GM21526 (cell line): ENCODE measurements around the gene UBE2E2.

Experiments used
- ATAC-seq: cut with Tn5 transposase; IDR thresholded peaks from one replicate; pipeline ENCODE4 v1.9.1; 2021; ENCODE audit warnings: moderate library complexity; ENCODE audit not compliant: unreplicated experiment, low FRiP score

Gene UBE2E2

DNA sequence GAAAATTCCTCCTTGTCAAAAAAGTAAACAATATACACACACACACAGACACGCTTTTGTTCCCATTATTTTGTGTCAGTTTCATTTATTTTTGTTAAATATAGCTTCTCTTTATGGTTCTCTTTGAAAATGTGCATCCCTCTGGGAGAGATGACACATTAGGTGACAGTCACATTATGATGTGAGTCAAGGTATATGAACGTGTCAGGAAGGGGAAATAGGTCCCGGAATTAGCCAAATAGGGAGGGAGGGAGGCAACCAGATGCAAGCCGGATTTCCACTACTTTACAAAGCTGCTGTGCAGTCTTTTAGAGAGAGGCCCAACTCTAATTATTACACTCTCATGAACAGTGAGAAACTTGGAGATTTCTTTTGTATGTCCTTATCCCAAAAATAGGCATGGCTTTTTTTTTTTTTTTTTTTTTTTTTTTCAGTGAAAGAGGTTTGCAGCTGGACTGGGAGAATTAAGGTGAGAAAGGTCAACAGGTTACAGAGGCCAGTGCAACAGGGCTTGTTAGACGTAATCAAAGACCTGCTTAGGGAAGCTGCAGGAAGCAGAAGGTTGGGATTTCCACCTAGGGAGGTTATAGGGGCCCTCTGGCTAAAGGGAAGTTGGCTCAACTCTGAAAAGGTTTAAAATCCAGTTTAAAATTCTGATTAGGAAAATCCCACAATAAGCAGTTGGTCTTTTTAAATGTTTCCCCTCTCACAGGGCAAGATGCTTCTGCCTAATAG, 362.1 kb downstream of the UBE2E2 start:
- ATAC-seq: no peak

DNA sequence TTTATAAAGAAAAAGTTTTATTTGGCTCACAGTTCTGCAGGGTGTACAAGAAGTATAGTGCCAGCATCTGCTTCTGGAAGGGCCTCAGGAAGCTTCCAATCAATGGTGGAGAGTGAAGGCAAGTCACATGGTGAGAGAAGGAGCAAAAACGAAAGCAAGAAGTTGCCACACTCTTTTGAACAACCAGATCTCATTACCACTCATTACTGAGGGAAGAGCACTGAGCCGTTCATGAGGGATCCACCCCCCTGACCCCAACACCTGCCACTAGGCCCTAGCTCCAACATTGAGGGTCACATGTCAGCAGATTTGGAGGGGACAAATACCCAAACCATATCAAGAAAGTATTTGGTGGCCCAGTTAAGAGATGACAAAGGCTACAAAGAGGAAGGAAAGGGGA, 363.4 kb downstream of the UBE2E2 start:
- ATAC-seq: no peak

DNA sequence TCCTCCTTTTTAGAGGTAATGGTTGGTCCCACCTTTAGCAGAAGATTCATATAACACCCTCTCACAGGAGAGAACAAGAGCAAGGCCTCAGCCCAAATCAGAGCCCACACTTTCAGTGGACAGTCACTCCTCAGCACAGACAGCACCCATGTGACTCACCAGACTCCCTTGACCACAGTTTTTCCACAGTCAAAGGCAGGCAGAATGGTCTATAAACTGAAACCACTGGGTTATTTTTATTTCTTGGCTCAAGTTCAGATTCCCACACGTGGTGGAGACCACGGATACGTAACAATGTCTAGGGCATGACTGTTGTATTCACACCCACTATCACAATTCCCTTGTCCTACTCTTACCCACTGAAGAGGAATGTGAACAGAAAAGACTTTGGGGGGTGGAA, 364.8 kb downstream of the UBE2E2 start:
- ATAC-seq: no peak

DNA sequence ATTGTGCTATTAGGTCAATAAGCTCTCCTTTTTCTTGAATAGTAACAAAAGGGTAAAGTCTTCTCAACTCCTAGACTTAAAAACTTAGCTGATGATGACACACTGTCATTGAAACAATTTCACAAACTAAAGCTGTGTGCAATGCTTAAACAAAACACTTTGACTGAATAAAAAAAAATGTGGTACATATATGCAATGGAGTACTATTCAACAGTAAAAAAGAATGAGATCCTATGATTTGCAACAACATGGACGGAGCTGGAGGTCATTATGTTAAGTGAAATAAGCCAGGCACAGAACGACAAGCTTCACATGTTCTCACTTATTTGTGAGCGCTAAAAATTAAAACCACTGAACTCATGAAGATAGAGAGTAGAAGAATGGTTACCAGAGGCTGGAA, 370.7 kb downstream of the UBE2E2 start:
- no peak for ATAC-seq

DNA sequence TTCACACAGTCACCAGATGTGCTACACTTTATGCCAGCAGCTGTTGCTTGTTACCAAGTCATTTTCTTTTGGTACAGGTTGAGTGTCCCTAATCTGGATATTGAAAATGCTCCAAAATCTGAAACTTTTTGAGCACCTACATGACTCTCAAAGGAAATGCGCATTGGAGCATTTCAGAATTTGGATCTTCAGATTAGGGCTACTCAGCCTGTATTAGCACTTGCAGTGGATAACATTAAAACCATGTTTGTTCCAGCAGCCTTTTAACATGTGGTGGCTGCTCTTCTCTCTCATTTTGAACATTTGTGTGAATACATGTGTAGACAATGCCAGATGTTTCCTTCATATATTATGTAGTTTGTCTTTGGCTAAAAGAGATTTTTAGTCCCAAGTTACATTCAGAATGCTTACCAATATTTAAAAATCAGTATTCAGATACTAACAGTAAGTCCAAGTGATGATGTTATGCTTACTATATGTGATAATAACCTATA, 371.7 kb downstream of the UBE2E2 start:
- no peak for ATAC-seq

DNA sequence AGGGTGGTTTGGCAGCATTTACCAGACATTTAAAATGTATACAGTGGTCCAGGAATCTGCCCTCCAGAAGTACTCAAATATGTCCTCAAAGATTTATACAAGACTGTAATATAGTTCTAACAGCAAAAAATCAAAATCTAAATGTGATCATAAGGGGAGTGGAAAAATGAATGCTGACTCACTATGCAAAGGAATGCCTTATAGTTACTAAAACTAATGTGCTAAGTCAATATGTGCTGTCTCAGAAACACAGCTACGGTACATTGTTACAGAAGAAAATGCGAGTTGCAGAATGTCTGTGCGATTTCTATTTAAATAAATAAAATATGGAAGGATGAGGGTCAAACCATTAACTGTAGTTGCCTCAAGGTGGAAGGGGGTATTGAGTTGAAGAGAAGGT, 372.6 kb downstream of the UBE2E2 start:
- ATAC-seq: no peak

DNA sequence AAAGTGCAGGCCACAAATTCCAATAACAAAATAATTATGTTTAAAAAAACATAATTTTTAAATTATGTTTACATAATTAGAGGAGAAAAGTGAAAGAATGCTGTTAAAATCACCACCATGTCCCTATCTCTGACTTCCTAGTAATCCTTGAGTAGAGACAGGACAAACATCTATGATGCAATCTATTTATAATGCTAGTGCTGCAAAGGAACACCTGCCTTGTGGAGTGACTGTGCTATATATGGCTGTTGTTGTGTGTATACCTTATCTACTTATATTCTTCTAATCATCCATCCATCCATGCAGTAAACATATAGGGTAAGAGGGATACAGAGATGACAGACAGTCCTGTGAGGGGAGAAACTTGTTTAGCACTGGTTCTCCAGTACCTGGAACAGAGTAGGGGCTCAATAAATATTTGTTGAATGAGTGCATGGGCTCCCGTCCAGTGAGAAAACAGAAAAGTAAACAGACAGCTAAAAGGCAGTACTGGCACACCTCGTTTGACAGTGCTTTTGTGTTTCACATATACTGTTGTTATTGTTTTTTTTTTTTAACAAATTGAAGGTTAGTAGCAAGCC, 373.3 kb downstream of the UBE2E2 start:
- no peak for ATAC-seq

DNA sequence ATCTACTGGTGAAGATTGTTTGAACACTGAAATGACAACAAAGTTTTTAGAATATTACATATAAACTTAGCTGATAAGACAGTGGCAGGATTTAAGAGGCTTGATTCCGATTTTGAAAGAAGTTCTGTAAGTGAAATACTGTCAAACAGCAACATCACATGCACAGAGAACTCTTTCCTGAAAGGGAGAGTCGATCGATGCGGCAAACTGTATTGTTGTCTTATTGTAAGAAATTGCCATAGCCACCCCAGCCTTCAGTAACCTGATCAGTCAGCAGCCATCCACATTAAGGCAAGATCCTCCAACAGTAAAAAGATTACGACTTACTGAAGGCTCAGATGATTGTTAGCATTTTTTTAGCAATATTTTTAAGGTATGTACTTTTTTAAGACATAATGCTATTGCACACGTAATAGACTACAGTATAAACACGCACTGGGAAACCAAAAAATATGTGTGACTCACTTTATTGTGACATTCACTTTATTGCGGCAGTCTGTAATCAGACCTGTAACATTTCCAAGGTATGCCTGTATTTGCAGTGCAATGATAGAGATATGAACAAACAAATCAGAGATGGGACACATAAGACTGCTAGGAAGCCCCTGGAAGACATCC, 377.1 kb downstream of the UBE2E2 start:
- no peak for ATAC-seq

DNA sequence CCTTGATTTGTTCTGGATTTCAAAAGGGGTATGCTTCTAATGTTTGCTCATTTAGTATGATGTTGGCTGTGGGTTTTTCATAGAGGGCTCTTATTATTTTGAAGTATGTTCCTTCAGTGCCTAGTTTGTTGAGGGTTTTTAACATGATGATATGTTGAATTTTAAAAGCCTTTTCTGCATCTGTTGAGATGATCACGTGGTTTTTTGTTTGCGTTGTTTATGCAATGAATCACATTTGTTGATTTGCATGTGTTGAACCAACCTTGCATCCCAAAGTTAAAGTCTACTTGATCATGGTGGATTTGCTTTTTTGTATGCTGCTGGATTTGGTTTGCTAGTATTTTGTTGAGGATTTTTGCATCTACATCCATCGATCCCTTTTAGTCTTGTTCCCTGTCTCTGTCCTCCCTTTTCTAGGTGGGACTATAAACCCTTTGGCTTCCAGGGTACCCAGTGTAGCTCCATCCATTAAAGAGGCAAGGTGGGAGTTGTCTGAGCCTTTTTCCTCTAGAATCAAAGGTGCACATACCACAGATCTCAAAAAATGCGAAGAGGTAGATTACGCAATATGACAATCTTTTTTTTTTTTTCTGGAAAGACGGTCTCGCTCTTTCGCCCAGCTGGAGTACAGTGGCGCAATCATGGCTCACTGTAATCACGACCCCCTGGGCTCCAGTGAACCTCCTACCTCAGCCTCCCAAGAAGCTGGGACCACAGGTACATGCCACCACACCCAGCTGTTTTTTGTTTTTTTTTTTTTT, 381.0 kb downstream of the UBE2E2 start:
- no peak for ATAC-seq

DNA sequence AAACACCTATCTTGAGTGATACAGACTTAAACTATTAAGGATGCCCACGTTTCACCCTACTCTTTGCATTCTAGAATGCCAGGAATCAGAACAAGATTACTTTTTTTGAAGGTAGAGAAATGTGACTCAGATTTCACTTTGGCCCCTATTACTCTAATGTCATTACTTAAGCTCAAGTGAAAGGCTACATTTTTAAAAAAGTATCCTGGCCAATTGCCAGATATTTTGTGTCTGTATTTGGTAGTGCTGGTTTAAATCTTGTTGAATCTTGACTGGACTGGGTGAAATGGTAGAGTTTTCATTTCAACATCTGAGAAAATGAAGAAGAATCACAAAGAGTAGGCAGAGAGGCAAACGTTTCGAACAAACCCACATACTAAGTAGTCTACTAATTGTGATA, 384.4 kb downstream of the UBE2E2 start:
- no peak for ATAC-seq

DNA sequence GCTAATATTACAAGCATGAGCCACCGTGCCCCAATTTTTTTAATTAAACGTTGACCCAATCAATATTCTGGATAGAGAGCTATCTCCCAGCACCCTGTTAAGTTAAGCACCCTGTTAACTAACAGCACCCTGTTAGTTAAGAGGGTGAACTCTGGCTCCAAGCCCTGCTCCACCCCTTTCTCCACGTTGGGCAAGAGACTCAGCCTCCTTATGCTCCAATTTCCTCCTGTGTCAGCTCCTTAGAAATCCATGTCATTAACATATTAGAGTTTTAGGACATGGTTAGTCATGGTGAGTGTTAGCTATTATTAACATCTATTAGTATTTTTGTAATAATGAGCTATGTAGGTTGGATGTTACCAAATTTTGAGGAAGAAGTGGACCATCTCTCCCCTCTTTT, 385.4 kb downstream of the UBE2E2 start:
- ATAC-seq: no peak

DNA sequence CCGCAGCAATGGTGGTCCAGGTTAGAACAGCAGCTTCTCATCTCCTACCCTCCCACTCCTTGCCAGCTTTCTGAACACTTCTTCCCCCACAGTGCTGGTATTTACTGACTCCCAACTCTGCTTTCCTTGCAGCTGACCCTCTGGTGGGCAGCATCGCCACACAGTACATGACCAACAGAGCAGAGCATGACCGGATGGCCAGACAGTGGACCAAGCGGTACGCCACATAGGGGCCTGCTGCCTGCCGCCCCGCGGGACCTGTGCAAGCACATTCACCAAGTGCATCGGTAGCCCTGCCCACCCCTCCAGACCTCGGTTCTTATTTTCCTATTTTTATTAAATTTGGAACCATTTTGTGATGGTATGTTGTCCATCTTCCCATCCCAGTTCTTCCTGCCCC, 386.5 kb downstream of the UBE2E2 start:
- ATAC-seq: no peak

DNA sequence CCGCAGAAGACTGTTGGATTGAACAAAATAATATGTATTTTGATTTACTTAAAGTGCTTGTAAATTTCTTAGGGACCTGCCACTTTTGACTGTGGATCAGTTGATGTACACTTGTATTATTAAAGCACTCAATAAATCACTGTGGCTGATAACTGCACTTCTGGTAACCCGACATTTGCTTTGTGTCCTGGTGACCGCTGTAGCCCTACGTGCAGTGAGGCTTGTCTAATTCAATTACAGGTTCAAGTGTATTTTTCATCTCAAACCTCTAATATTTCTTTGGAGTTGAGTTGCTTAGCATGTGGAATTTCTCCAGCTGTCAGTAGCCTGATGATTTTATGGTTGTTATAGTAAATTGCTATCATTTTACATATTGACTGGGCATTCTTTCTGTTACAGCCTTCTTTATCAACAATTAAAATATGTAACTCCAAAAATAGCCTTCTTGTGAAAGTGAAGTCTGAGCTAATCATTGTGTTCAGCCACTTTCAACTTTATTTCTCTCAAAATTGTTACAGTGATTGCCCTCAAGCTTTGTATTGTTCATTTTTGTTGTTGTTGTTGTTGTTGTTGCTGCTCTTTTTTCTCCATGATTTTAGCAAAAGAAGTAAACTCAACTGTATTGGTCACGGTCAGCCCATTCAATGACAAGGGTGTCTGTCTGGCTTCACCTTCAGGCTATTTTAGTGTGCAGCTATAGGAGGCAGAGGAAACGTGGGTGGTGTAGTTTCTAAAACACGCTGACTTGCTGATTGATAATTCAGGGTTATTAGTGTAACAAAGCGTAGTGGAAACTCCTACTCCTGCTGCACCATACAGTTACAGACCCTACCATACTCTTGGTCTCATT, 387.5 kb downstream of the UBE2E2 start:
- peak; percentile 95 for ATAC-seq

DNA sequence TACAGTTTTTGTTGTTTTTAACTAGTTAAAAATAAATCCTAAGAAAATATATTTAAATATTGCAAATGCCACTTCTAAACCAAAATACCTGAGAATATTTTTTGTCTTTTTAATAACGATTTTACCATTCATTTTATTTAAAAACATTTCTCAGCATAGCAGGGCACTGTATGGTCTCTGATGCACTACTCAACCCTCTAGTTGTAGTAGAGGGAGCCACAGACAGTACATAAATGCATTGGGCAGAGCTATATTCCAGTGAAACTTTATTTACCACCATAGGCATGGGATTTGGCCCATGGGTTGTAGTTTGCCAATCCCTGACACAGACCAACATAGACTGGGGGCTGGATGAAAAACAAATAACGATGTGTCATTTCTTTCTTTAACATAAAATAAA, 388.2 kb downstream of the UBE2E2 start:
- no peak for ATAC-seq

DNA sequence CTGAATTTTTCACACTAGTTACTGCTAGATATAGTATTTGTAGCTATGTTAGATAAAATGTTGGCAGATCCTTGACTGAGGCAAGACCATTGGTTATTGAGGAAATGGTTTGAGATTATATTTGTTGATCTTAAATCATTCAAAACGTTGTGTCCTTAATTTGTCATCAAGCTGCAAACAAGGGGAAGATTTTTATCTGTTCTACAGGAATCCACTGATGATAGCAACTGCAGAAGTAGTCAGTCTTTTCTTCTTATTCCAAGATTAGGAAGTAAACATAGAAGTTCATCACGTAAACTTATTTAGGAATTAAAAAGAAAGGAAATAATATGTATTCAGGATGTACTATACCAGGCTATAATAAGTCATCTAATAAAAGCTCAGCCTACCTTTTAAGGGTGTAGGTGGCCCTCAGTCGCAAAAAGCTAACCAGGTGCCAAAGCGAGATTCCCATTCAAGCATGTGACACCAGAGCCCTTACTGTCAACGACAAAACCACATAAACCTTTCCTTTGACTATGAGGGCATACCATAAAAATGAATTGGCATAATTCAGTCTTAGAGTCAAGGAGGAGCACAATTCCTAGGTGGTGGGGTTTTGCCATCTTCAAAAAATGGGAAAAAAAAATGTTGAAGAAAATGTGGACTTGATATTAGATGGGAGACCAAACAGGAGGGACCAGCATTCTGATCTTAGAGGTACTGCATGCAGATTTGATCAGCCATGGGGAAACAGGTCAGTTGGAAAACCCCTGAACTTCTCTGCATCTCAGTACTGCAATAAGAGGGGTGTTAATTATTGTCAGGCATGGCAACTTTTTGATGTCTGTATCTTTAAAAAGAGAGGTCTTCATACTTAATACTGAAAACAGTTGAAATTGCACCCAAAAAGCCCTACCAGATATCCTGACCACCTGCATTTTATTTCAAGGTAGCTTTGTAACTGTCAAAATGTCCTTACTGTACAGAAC, 390.1 kb downstream of the UBE2E2 start:
- no peak for ATAC-seq

DNA sequence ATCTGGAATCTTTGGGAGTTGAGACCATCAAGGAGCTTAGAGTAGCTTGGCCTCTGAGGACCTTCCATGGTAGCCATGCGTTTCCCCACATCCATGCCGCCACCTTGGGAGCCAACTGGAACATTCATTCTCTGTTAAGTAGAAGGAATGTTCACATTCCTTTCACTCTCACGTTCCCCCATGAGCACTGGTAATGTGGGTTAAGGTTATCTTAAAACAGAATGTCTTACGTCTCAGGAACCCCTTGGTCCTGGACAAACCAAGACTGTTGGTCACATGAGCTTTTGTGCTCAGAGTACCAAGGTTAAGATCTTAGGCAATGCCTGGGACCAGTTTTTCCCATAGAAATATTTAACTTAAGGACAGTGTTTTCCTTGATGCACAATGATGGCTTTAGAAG, 390.9 kb downstream of the UBE2E2 start:
- ATAC-seq: no peak

DNA sequence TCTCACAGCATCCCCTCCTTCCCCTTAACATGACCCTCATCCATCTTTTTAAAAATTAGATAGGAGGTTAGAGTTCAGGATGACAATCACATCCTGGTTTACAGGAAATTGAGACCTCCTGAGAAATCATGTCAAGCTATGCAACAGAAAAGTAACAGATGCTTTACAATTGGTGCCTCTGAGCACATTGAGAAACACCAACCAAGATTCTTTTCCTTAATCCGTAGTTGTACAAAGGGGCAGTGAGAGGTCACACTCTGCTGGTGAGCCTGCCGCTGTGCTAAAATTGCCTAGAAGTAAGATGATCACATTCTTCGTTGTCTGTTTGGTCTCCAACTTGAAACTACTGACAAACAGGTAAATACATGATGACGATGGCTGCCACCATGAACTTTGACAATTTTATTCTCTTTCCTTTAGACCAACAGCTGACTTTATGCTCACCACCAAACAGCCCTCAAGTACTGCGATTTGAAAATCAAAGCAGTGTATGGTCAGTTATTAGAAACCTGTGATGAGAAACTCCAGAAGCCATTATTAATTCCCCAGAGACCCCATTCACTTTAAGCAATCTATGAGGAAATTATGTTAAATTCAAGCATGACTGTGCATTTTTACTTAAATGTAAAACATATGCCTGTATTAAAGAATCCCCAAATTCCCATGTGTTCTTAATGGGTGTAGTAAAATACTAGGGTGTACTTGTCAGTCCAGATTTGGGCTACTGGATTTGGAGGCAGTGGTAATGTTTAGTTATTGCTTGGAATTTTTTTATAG, 392.0 kb downstream of the UBE2E2 start:
- no peak for ATAC-seq

DNA sequence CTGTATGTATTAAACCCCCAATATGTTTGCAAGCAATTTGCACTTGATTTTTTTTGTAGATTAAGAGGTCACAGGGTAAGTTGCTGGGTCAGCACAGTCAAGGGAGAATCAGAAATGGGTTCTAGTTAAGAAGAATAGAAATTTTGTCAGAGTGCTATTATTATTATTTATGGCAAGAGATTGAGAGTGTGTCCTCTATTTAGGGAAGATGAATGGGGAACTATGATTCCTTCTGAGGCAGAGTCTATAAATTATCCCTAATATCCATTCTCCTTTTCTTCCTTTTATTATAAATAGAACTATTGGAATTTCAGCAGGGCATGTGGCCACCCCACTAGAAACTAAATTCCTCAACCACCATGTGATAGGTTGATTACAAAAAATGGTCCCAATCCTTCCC, 392.7 kb downstream of the UBE2E2 start:
- ATAC-seq: no peak
